Thymus (tissue), 11 donors: ENCODE results near the gene RNASET2. TPM values are rescaled to one million over a fixed set of nuclear protein-coding genes. Genes with fewer than 3 reads are reported as not detected.

Experiments used
- DNase-seq, 9 donors: peaks; one replicate each; pipeline ENCODE4 v3.0.0-alpha.2; 2013; ENCODE audit warnings: low spot score in 9 of 9, low read depth in 6 of 9, missing footprints in 1 of 9
- H3K27ac ChIP-seq, 2 donors: one replicate each; pipeline ENCODE4 v1.5.1; 2013; ENCODE audit warnings: control low read depth in 1 of 2, low read depth in 1 of 2, low read length in 1 of 2, mild to moderate bottlenecking in 1 of 2, moderate library complexity in 1 of 2
- H3K27me3 ChIP-seq, 2 donors: one replicate each; pipeline ENCODE4 v1.5.1; 2013; ENCODE audit warnings: low read length in 1 of 2; ENCODE audit not compliant: control insufficient read depth in 2 of 2, insufficient read depth in 1 of 2
- H3K36me3 ChIP-seq, 2 donors: one replicate each; pipeline ENCODE4 v1.5.1; 2013; ENCODE audit warnings: low read length in 1 of 2, mild to moderate bottlenecking in 1 of 2, moderate library complexity in 1 of 2; ENCODE audit not compliant: control insufficient read depth in 2 of 2, insufficient read depth in 2 of 2
- H3K4me1 ChIP-seq, 2 donors: one replicate each; pipeline ENCODE4 v1.5.1; 2013; ENCODE audit warnings: low read length in 2 of 2; ENCODE audit not compliant: control insufficient read depth in 2 of 2, insufficient read depth in 2 of 2
- H3K4me3 ChIP-seq, 2 donors: one replicate each; pipeline ENCODE4 v1.5.1; 2013; ENCODE audit warnings: low read length in 2 of 2, control low read depth in 1 of 2, mild to moderate bottlenecking in 1 of 2
- H3K9me3 ChIP-seq, 2 donors: one replicate each; pipeline ENCODE4 v1.5.1; 2013; ENCODE audit warnings: low read length in 1 of 2, mild to moderate bottlenecking in 1 of 2; ENCODE audit not compliant: control insufficient read depth in 2 of 2, insufficient read depth in 1 of 2
- WGBS: extraction: QIAGEN DNeasy Blood & Tissue Kit; methylation state at CpG from one replicate; pipeline ENCODE4 v1.1.7; 2013; 5-methylcytosine and 5-hydroxymethylcytosine counted together
- polyA plus RNA-seq: library from polyadenylated mRNA; stranded (reverse); fragments of 200-250 nt; gene quantifications from one replicate; pipeline ENCODE4 v1.2.3, GENCODE V29; 2013
- total RNA-seq: library from RNA; stranded (reverse); fragments of 120-200 nt; gene quantifications from one replicate; pipeline ENCODE4 v1.2.4, GENCODE V29; 2013
- donor health status: healthy.

Gene RNASET2
- total and polyA plus RNA-seq, 2 donors, result 72.2 to 151 TPM

GRCh38 chr6:166977621-166978525 is 21.5 kb upstream of the RNASET2 start:
- Histone ChIP-seq H3K27ac (no peak overlapping the region), H3K4me3 (no peak overlapping the region), H3K27me3 (no peaks in the 10 kb centered on the region), H3K9me3 (no peaks in the 10 kb centered on the region), H3K36me3 (peaks cover 0 to 11% of the 10 kb centered on the region in 2 donors), H3K4me1 (peaks cover 0 to 2% of the 10 kb centered on the region in 2 donors)
- WGBS, result 98% methylated on average over 9 of the region's 9 CpGs
- no peak for DNase-seq

DNA sequence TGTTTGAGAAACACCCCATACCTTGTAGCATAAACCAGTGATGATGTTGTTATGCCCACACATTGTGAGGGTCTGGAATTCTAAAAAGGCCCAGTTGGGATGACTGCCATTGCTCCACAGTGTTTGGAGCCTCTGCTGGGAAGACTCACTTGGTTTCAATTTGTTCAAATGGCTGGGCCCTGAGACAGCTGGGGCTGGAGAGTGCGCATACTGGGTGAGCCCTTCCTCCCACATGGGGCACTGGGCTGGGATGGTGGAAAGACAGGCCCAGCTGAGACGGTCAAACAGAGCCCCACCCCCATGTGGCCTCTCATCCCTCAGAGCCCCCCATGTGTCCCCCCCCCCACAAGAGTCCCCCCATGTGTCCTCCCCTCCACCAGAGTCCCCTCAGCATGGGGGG is 20.3 kb upstream of the RNASET2 start:
- peaks cover 0 to 8% of the 10 kb centered on the region in 2 donors for H3K4me1 ChIP-seq
- H3K9me3 ChIP-seq, result no peaks in the 10 kb centered on the region
- H3K4me3 ChIP-seq, result no peak overlapping the region
- WGBS, result 97% methylated on average over 2 of the region's 2 CpGs
- peaks cover 0 to 16% of the 10 kb centered on the region in 2 donors for H3K36me3 ChIP-seq
- no peak for DNase-seq
- no peaks in the 10 kb centered on the region for H3K27me3 ChIP-seq
- H3K27ac ChIP-seq, result no peak overlapping the region

GRCh38 chr6:166972101-166972500 is 15.8 kb upstream of the RNASET2 start:
- over 99% methylated on average over 2 of the region's 2 CpGs for WGBS
- no peak for DNase-seq
- Histone ChIP-seq H3K4me1 (peaks cover 15 to 35% of the 10 kb centered on the region in 2 donors), H3K27me3 (no peaks in the 10 kb centered on the region), H3K36me3 (peaks cover 0 to 16% of the 10 kb centered on the region in 2 donors), H3K9me3 (no peaks in the 10 kb centered on the region), H3K4me3 (no peak overlapping the region), H3K27ac (no peak overlapping the region)

- Histone ChIP-seq H3K9me3 (no peaks in the 10 kb centered on the region), H3K36me3 (peaks cover 0 to 13% of the 10 kb centered on the region in 2 donors), H3K27ac (peak overlapping the region in 1 of 2 donors; percentile 41), H3K27me3 (no peaks in the 10 kb centered on the region), H3K4me1 (peaks cover 15 to 35% of the 10 kb centered on the region in 2 donors), H3K4me3 (no peak overlapping the region)
- DNase-seq, result no peak
- WGBS, result 93% methylated on average over 8 of the region's 8 CpGs
Measured at GRCh38 chr6:166971271-166971670, 14.9 kb upstream of the RNASET2 start.

DNA sequence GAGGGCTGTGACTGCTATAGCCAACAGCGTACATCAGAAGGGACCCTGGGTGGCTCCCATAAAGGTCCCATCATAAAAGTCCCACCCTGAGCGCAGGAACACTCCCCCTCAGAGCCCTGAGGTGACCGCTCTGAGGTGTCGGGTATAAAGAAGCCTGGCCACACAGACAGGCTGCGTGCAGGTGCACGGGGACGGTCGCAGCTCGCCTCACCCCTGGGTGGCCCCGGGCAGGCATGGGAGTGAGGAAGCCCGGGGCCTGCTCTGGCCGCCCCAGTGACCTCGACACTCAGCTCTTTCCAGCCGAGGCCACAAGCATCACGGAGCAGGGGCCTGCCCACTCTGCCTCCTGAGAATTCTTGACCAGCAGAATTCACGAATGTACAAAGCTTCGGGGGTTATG is 14.4 kb upstream of the RNASET2 start:
- H3K4me1 ChIP-seq, result peaks cover 15 to 35% of the 10 kb centered on the region in 2 donors
- H3K27ac ChIP-seq, result peak overlapping the region in 1 of 2 donors; percentile 88
- no peaks in the 10 kb centered on the region for H3K27me3 ChIP-seq
- H3K4me3 ChIP-seq, result no peak overlapping the region
- H3K9me3 ChIP-seq, result peaks cover 0 to 1% of the 10 kb centered on the region in 2 donors
- no peak for DNase-seq
- 92% methylated on average over 17 of the region's 17 CpGs for WGBS
- peaks cover 0 to 13% of the 10 kb centered on the region in 2 donors for H3K36me3 ChIP-seq

GRCh38 chr6:166970091-166970490 is 13.7 kb upstream of the RNASET2 start:
- H3K4me1 ChIP-seq, result peaks cover 15 to 35% of the 10 kb centered on the region in 2 donors
- peaks cover 0 to 3% of the 10 kb centered on the region in 2 donors for H3K9me3 ChIP-seq
- H3K4me3 ChIP-seq, result no peak overlapping the region
- peaks cover 0 to 13% of the 10 kb centered on the region in 2 donors for H3K36me3 ChIP-seq
- DNase-seq, result no peak
- no peaks in the 10 kb centered on the region for H3K27me3 ChIP-seq
- H3K27ac ChIP-seq, result peak overlapping the region in 1 of 2 donors; percentile 88

DNA sequence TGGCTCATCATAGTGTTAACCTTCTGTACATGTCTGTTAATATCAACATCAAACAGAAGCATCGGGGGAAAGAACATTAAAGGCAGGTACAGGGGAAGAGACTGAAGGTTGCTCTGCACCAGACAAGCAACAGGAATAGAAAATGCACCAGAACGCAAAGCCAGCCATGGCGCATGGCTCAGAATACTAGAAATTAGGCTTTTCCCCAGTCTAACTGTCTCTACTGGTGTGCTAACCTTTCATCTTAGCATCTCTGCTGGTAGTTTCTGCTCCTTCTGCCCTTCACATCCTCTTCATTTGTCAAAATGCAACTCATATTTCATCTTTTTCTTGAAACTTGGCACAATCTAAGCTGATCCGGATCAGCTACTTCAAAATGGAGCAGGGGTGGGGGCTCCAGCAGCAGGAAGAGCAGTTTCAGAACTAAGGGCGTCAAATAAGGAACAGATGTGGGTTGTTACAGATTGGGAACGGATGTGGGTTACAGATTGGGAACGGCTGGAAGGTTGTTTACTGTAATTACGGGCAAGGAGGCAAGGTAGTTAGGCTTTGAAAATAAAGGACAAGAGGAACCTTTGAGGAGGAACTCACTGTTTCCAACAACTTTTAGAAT is 13.1 kb upstream of the RNASET2 start:
- peaks cover 0 to 13% of the 10 kb centered on the region in 2 donors for H3K36me3 ChIP-seq
- peak overlapping the region; percentile 6 to 88 for H3K27ac ChIP-seq
- H3K4me1 ChIP-seq, result peaks cover 15 to 35% of the 10 kb centered on the region in 2 donors
- DNase-seq, result peak in 5 of 9 donors; percentile 43 to 74 (median 63)
- peaks cover 0 to 5% of the 10 kb centered on the region in 2 donors for H3K9me3 ChIP-seq
- H3K27me3 ChIP-seq, result no peaks in the 10 kb centered on the region
- no peak overlapping the region for H3K4me3 ChIP-seq
- 38% methylated on average over 8 of the region's 8 CpGs for WGBS

GRCh38 chr6:166966268-166966667 is 9.9 kb upstream of the RNASET2 start:
- WGBS, result 98% methylated on average over 2 of the region's 2 CpGs
- Histone ChIP-seq H3K27ac (no peak overlapping the region), H3K4me3 (no peak overlapping the region), H3K36me3 (no peaks in the 10 kb centered on the region), H3K9me3 (peaks cover 0 to 7% of the 10 kb centered on the region in 2 donors), H3K4me1 (peaks cover 13 to 23% of the 10 kb centered on the region in 2 donors), H3K27me3 (no peaks in the 10 kb centered on the region)
- DNase-seq, result no peak

- Histone ChIP-seq H3K4me3 (no peak overlapping the region), H3K27me3 (no peaks in the 10 kb centered on the region), H3K36me3 (no peaks in the 10 kb centered on the region), H3K27ac (peak overlapping the region in 1 of 2 donors; percentile 21), H3K9me3 (peaks cover 0 to 7% of the 10 kb centered on the region in 2 donors), H3K4me1 (peaks cover 17 to 38% of the 10 kb centered on the region in 2 donors)
- 97% methylated on average over 3 of the region's 3 CpGs for WGBS
- no peak for DNase-seq
Measured at GRCh38 chr6:166960609-166960978, 4.2 kb upstream of the RNASET2 start.
